Neuronal stem cell (in vitro differentiated cells): ENCODE results near the gene B9D1. TPM values are rescaled to one million over a fixed set of nuclear protein-coding genes. Genes with fewer than 3 reads are reported as not detected.
A peak's percentile ranks its signal among the peaks of the same experiment; 100 is the strongest.

Experiments used
- DNase-seq: peaks from one replicate; pipeline ENCODE4 v3.0.0-alpha.2; 2013; ENCODE audit warnings: low spot score
- H2AFZ ChIP-seq: one replicate; pipeline ENCODE4 v1.6.1; 2013; ENCODE audit warnings: mild to moderate bottlenecking, low read length, inconsistent platforms
- H2AK5ac ChIP-seq: 2 replicates; pipeline ENCODE4 v1.6.1; 2013; ENCODE audit warnings: low read depth, mild to moderate bottlenecking, inconsistent platforms, low read length, moderate library complexity, mixed read lengths
- H2BK120ac ChIP-seq: 2 replicates; pipeline ENCODE4 v1.6.1; 2013; ENCODE audit warnings: low read depth, mild to moderate bottlenecking, inconsistent platforms, low read length, moderate library complexity, mixed read lengths
- H2BK12ac ChIP-seq: one replicate; pipeline ENCODE4 v1.6.1; 2013; ENCODE audit warnings: low read length, inconsistent platforms
- H2BK15ac ChIP-seq: 2 replicates; pipeline ENCODE4 v1.6.1; 2013; ENCODE audit warnings: mild to moderate bottlenecking, low read length, inconsistent platforms, mixed read lengths
- H2BK5ac ChIP-seq: one replicate; pipeline ENCODE4 v1.6.1; 2013; ENCODE audit warnings: inconsistent platforms, mild to moderate bottlenecking, low read length, moderate library complexity
- H3K14ac ChIP-seq: one replicate; pipeline ENCODE4 v1.6.1; 2013; ENCODE audit warnings: low read length, inconsistent platforms
- H3K18ac ChIP-seq: 2 replicates; pipeline ENCODE4 v1.6.1; 2013; ENCODE audit warnings: low read length, inconsistent platforms
- H3K23ac ChIP-seq: 2 replicates; pipeline ENCODE4 v1.6.1; 2013; ENCODE audit warnings: low read depth, mild to moderate bottlenecking, mixed read lengths, low read length, inconsistent platforms; ENCODE audit not compliant: poor library complexity
- H3K27ac ChIP-seq: replicated peaks from 3 replicates; pipeline ENCODE4 v1.5.1; 2013; ENCODE audit warnings: low read length, inconsistent platforms
- H3K27me3 ChIP-seq, 3 experiments: 2 replicates each; pipeline ENCODE4 v1.6.1; 2013; ENCODE audit warnings: low read length in 3 of 3, mild to moderate bottlenecking in 2 of 3, inconsistent platforms in 1 of 3, low read depth in 1 of 3, mixed read lengths in 1 of 3, moderate library complexity in 1 of 3; ENCODE audit not compliant: control insufficient read depth in 3 of 3, insufficient read depth in 3 of 3
- H3K36me3 ChIP-seq, 2 donors: replicated peaks in 1 of 2; 2 replicates each; pipeline ENCODE4 v1.6.1; 2013; ENCODE audit warnings: low read length in 2 of 2; ENCODE audit not compliant: control insufficient read depth in 2 of 2, insufficient read depth in 2 of 2
- H3K4ac ChIP-seq: 2 replicates; pipeline ENCODE4 v1.6.1; 2013; ENCODE audit warnings: inconsistent platforms, mild to moderate bottlenecking, low read length, moderate library complexity
- H3K4me1 ChIP-seq, 2 donors: 1 replicate in 1 of 2; 2 replicates in 1 of 2; pipeline ENCODE4 v1.6.1; 2013; ENCODE audit warnings: low read length in 2 of 2, low read depth in 1 of 2; ENCODE audit not compliant: control insufficient read depth in 2 of 2, insufficient read depth in 1 of 2
- H3K4me2 ChIP-seq: one replicate; pipeline ENCODE4 v1.6.1; 2013; ENCODE audit warnings: mild to moderate bottlenecking, low read length, inconsistent platforms; ENCODE audit not compliant: insufficient read depth, poor library complexity, severe bottlenecking
- H3K4me3 ChIP-seq, 2 donors: 2 replicates each; pipeline ENCODE4 v1.5.1; 2013; ENCODE audit warnings: low read length in 2 of 2, mild to moderate bottlenecking in 2 of 2, inconsistent platforms in 1 of 2, moderate library complexity in 1 of 2
- H3K79me1 ChIP-seq: one replicate; pipeline ENCODE4 v1.6.1; 2013; ENCODE audit warnings: low read depth, mild to moderate bottlenecking, inconsistent platforms, low read length, moderate library complexity
- H3K9ac ChIP-seq: one replicate; pipeline ENCODE4 v1.6.1; 2013; ENCODE audit warnings: mild to moderate bottlenecking, low read depth, low read length, inconsistent platforms; ENCODE audit not compliant: poor library complexity
- H3K9me3 ChIP-seq, 2 donors: replicated peaks in 1 of 2; 2 replicates each; pipeline versions ENCODE3 to v1.6.1; 2013; ENCODE audit warnings: low read length in 2 of 2, mild to moderate bottlenecking in 2 of 2, inconsistent platforms in 1 of 2, low read depth in 1 of 2, mixed read lengths in 1 of 2, moderate library complexity in 1 of 2; ENCODE audit not compliant: control insufficient read depth in 2 of 2, insufficient read depth in 1 of 2
- H4K8ac ChIP-seq: one replicate; pipeline ENCODE4 v1.6.1; 2013; ENCODE audit warnings: low read depth, mild to moderate bottlenecking, inconsistent platforms, low read length, moderate library complexity
- H4K91ac ChIP-seq: one replicate; pipeline ENCODE4 v1.6.1; 2013; ENCODE audit warnings: low read length, low read depth, mild to moderate bottlenecking, inconsistent platforms; ENCODE audit not compliant: poor library complexity
- WGBS, 2 donors: extraction: QIAGEN DNeasy Blood & Tissue Kit; methylation state at CpG; one replicate each; pipeline ENCODE4 v1.1.7; 2013; ENCODE audit warnings: missing lambda C conversion rate in 2 of 2, mixed read lengths in 1 of 2; ENCODE audit not compliant: insufficient read length in 2 of 2, insufficient replicate concordance in 1 of 2; ENCODE audit errors: extremely low coverage in 2 of 2; 5-methylcytosine and 5-hydroxymethylcytosine counted together
- polyA plus RNA-seq, 2 experiments: library from polyadenylated mRNA; stranded (reverse); fragments of 200-250 nt; gene quantifications; one replicate each; pipeline ENCODE4 v1.2.3, GENCODE V29; 2013

Gene B9D1
- 22.2 TPM for polyA plus RNA-seq (2013, experiment 1 of 2)
- 23.4 TPM for polyA plus RNA-seq (2013, experiment 2 of 2)

GRCh38 chr17:19362277-19363113 is at the start of gene B9D1:
Gene B9D1 (minus strand): TSS chr17:19362723. CDS start chr17:19362569, 154 bp downstream.
- Histone ChIP-seq H3K4me1 (peaks cover 0 to 7% of the 10 kb centered on the region in 2 donors), H3K9ac (peak within 1 kb of the TSS; percentile 92), H2AFZ (peak within 1 kb of the TSS; percentile 92), H4K8ac (no peak within 1 kb of the TSS), H3K4me3 (peak within 1 kb of the TSS; percentile 59 to 88), H4K91ac (no peak within 1 kb of the TSS), H3K79me1 (no peaks in the 10 kb centered on the region), H2BK12ac (no peak within 1 kb of the TSS), H2AK5ac (peak within 1 kb of the TSS; percentile 7), H3K23ac (peak within 1 kb of the TSS; percentile 81), H3K4ac (no peak within 1 kb of the TSS), H3K27ac (peak within 1 kb of the TSS; percentile 70), H2BK5ac (peak within 1 kb of the TSS; percentile 18), H3K14ac (no peak within 1 kb of the TSS), H3K4me2 (peak within 1 kb of the TSS; percentile 90), H3K9me3 (no peaks in the 10 kb centered on the region), H3K27me3 (no peaks in the 10 kb centered on the region), H2BK120ac (no peak within 1 kb of the TSS), H2BK15ac (peak within 1 kb of the TSS; percentile 31), H3K18ac (peak within 1 kb of the TSS; percentile 92), H3K36me3 (peaks cover 4 to 5% of the 10 kb centered on the region in 2 donors)
- no CpG with 5 or more reads among the region's 83 CpGs for WGBS, 2 donors
- DNase-seq = peak; percentile 93

- H3K27ac ChIP-seq = no peak overlapping the region
Observed at GRCh38 chr17:19411631-19412030, 49.1 kb upstream of the B9D1 start.

GRCh38 chr17:19410875-19411620 is 48.5 kb upstream of the B9D1 start, which contains the start of gene RNF112:
Gene RNF112 (plus strand): TSS chr17:19411232. CDS start chr17:19411409, 177 bp downstream.
- H3K9ac ChIP-seq = peak within 1 kb of the TSS; percentile 53
- no peak within 1 kb of the TSS for H2BK120ac ChIP-seq
- WGBS, 2 donors = no CpG with 5 or more reads among the region's 23 CpGs
- H4K8ac ChIP-seq = no peak within 1 kb of the TSS
- no peak within 1 kb of the TSS for H4K91ac ChIP-seq
- no peaks in the 10 kb centered on the region for H3K9me3 ChIP-seq
- peaks cover 0 to 13% of the 10 kb centered on the region in 2 donors for H3K4me1 ChIP-seq
- peak within 1 kb of the TSS; percentile 71 for H2AFZ ChIP-seq
- peak within 1 kb of the TSS; percentile 73 for H3K14ac ChIP-seq
- H3K23ac ChIP-seq = no peak within 1 kb of the TSS
- peak within 1 kb of the TSS; percentile 92 for H2AK5ac ChIP-seq
- H3K4ac ChIP-seq = peak within 1 kb of the TSS; percentile 1
- H3K18ac ChIP-seq = peak within 1 kb of the TSS; percentile 73
- H3K4me3 ChIP-seq = no peak within 1 kb of the TSS
- peaks cover 0 to 33% (median 0%) of the 10 kb centered on the region in 3 experiments for H3K27me3 ChIP-seq
- no peak within 1 kb of the TSS for H2BK5ac ChIP-seq
- no peak for DNase-seq
- peak within 1 kb of the TSS; percentile 28 for H3K4me2 ChIP-seq
- H3K36me3 ChIP-seq = no peaks in the 10 kb centered on the region
- no peak within 1 kb of the TSS for H2BK12ac ChIP-seq
- no peak within 1 kb of the TSS for H3K27ac ChIP-seq
- no peaks in the 10 kb centered on the region for H3K79me1 ChIP-seq
- peak within 1 kb of the TSS; percentile 87 for H2BK15ac ChIP-seq

More at GRCh38 chr17:19411631-19412030, 49.1 kb upstream of the B9D1 start:
- Histone ChIP-seq H3K79me1 (no peaks in the 10 kb centered on the region), H2AFZ (peak overlapping the region; percentile 54), H2BK15ac (peak overlapping the region; percentile 87), H2BK120ac (no peak overlapping the region), H3K36me3 (no peaks in the 10 kb centered on the region), H3K4me1 (peaks cover 0 to 13% of the 10 kb centered on the region in 2 donors), H2BK12ac (no peak overlapping the region), H4K91ac (no peak overlapping the region), H3K23ac (no peak overlapping the region), H3K18ac (peak overlapping the region; percentile 73), H4K8ac (no peak overlapping the region), H3K27me3 (peaks cover 0 to 39% (median 0%) of the 10 kb centered on the region in 3 experiments), H3K9me3 (no peaks in the 10 kb centered on the region), H3K4ac (peak overlapping the region; percentile 1), H3K14ac (peak overlapping the region; percentile 67), H2BK5ac (no peak overlapping the region), H3K9ac (peak overlapping the region; percentile 53), H3K4me2 (no peak overlapping the region), H3K4me3 (no peak overlapping the region), H2AK5ac (peak overlapping the region; percentile 92)
- no CpG with 5 or more reads among the region's 9 CpGs for WGBS, 2 donors
- no peak for DNase-seq
